CD14-positive monocyte (primary cell): ENCODE results near the gene B3GLCT. TPM values are rescaled to one million over a fixed set of nuclear protein-coding genes. Genes with fewer than 3 reads are reported as not detected.

Experiments
- DNase-seq, 3 donors: peaks; one replicate each; pipeline ENCODE4 v3.0.0-alpha.2; 2011 to 2022
- H2AFZ ChIP-seq: 2 replicates; pipeline ENCODE4 v1.6.0; 2012; ENCODE audit warnings: mild to moderate bottlenecking, low read depth, low read length, inconsistent platforms; ENCODE audit not compliant: insufficient read depth, poor library complexity, severe bottlenecking
- H3K27ac ChIP-seq, 2 donors: 1 replicate in 1 of 2; 2 replicates in 1 of 2; pipeline ENCODE4 v1.5.1; 2012 to 2013; ENCODE audit warnings: low read length in 2 of 2, control low read depth in 1 of 2, inconsistent platforms in 1 of 2, low read depth in 1 of 2, mild to moderate bottlenecking in 1 of 2
- H3K27me3 ChIP-seq, 2 donors: one replicate each; pipeline versions ENCODE4 v1.6.0 to v1.6.1; 2011 to 2013; ENCODE audit warnings: low read length in 2 of 2; ENCODE audit not compliant: control insufficient read depth in 2 of 2, insufficient read depth in 2 of 2
- H3K36me3 ChIP-seq, 2 donors: replicated peaks in 1 of 2; 1 replicate in 1 of 2; 2 replicates in 1 of 2; pipeline versions ENCODE4 v1.5.1 to v1.6.1; 2012 to 2013; ENCODE audit warnings: low read length in 2 of 2, control low read depth in 1 of 2, inconsistent platforms in 1 of 2, mild to moderate bottlenecking in 1 of 2; ENCODE audit not compliant: insufficient read depth in 2 of 2, control insufficient read depth in 1 of 2
- H3K4me1 ChIP-seq, 2 donors: 1 replicate in 1 of 2; 2 replicates in 1 of 2; pipeline versions ENCODE4 v1.5.1 to v1.6.1; 2012 to 2013; ENCODE audit warnings: low read length in 2 of 2, control low read depth in 1 of 2, inconsistent platforms in 1 of 2, mild to moderate bottlenecking in 1 of 2, moderate library complexity in 1 of 2; ENCODE audit not compliant: insufficient read depth in 2 of 2, control insufficient read depth in 1 of 2
- H3K4me2 ChIP-seq: replicated peaks from 2 replicates; pipeline ENCODE3; 2012; ENCODE audit warnings: low read length, moderate library complexity, mild to moderate bottlenecking; ENCODE audit not compliant: poor library complexity, severe bottlenecking; ENCODE audit errors: extremely low read depth
- H3K4me3 ChIP-seq, 3 experiments: fragments of 200-600 bp in 1 of 3; sonication (generic) in 1 of 3; replicated peaks in 1 of 3; 1 replicate in 2 of 3; 2 replicates in 1 of 3; pipeline ENCODE4 v1.5.1; 2011 to 2013; ENCODE audit warnings: low read length in 3 of 3, mild to moderate bottlenecking in 3 of 3, control low read depth in 2 of 3, low read depth in 2 of 3, inconsistent platforms in 1 of 3, moderate library complexity in 1 of 3
- H3K79me2 ChIP-seq: 2 replicates; pipeline ENCODE4 v1.6.0; 2012; ENCODE audit warnings: mild to moderate bottlenecking, control low read depth, inconsistent platforms, low read length, moderate library complexity; ENCODE audit not compliant: insufficient read depth
- H3K9ac ChIP-seq: 2 replicates; pipeline ENCODE4 v1.6.0; 2017; ENCODE audit warnings: low read length, mild to moderate bottlenecking; ENCODE audit not compliant: insufficient read depth, poor library complexity, severe bottlenecking
- H3K9me3 ChIP-seq, 2 donors: replicated peaks in 1 of 2; 1 replicate in 1 of 2; 2 replicates in 1 of 2; pipeline versions ENCODE4 v1.5.1 to v1.6.1; 2012 to 2013; ENCODE audit warnings: low read length in 2 of 2, control low read depth in 1 of 2; ENCODE audit not compliant: control insufficient read depth in 1 of 2, insufficient read depth in 1 of 2
- H4K20me1 ChIP-seq: 2 replicates; pipeline ENCODE4 v1.6.0; 2012; ENCODE audit warnings: mild to moderate bottlenecking, low read length, control low read depth, moderate library complexity; ENCODE audit not compliant: insufficient read depth
- H3K27ac Mint-ChIP-seq, 7 donors: one replicate each; pipeline ENCODE4 v1.8.0; 2020; ENCODE audit warnings: mild to moderate bottlenecking in 7 of 7, mixed read lengths in 7 of 7, moderate library complexity in 6 of 7, inconsistent platforms in 2 of 7
- H3K27me3 Mint-ChIP-seq, 3 donors: one replicate each; pipeline ENCODE4 v1.8.0; 2021 to 2022; ENCODE audit warnings: low read depth in 3 of 3, mild to moderate bottlenecking in 3 of 3, mixed read lengths in 3 of 3, moderate library complexity in 3 of 3, inconsistent platforms in 1 of 3
- H3K36me3 Mint-ChIP-seq, 2 donors: one replicate each; pipeline ENCODE4 v1.8.0; 2020; ENCODE audit warnings: mixed read lengths in 2 of 2, inconsistent platforms in 1 of 2, mild to moderate bottlenecking in 1 of 2
- H3K4me1 Mint-ChIP-seq: one replicate; pipeline ENCODE4 v1.8.0; 2020; ENCODE audit warnings: mild to moderate bottlenecking, mixed read lengths
- H3K4me3 Mint-ChIP-seq, 2 donors: one replicate each; pipeline ENCODE4 v1.8.0; 2020; ENCODE audit warnings: mild to moderate bottlenecking in 2 of 2, mixed read lengths in 2 of 2, moderate library complexity in 1 of 2
- H3K9me3 Mint-ChIP-seq, 7 donors: one replicate each; pipeline ENCODE4 v1.8.0; 2020 to 2022; ENCODE audit warnings: mixed read lengths in 7 of 7, mild to moderate bottlenecking in 6 of 7, moderate library complexity in 6 of 7, inconsistent platforms in 2 of 7
- CTCF ChIP-seq: fragments of 200-600 bp; IDR thresholded peaks from one replicate; pipeline ENCODE4 v1.8.0; 2022; ENCODE audit warnings: antibody characterized with exemption, mild to moderate bottlenecking
- WGBS: methylation state at CpG from one replicate; pipeline ENCODE4 v1.1.5; 2013; ENCODE audit warnings: missing lambda C conversion rate; ENCODE audit not compliant: insufficient coverage; 5-methylcytosine and 5-hydroxymethylcytosine counted together
- intact Hi-C, 2 donors: fragments of 100-400 bp; cut with micrococcal nuclease; formaldehyde crosslinking; loops; one replicate each; pipeline versions ENCODE4 v1.15.0 to v1.15.1; 2023
- polyA plus RNA-seq, 3 donors: library from polyadenylated mRNA; depleted of rRNA in 1 of 3; unstranded in 2 of 3; stranded (reverse) in 1 of 3; fragments of 300-500 nt in 2 of 3; fragments of >200 nt in 1 of 3; fragmentation: Illumina TruSeq in 2 of 3; gene quantifications; 1 replicate in 2 of 3; 2 replicates in 1 of 3; pipeline ENCODE4 v1.2.3, GENCODE V29; 2012 to 2021

Gene B3GLCT
- polyA plus RNA-seq, 3 donors: 0.63 to 2.0 (median 2.0) TPM

GRCh38 chr13:31245598-31246373, 46.0 kb downstream of the B3GLCT start:
- no peak overlapping the region for H2AFZ ChIP-seq
- TF ChIP-seq CTCF: no peak

GRCh38 chr13:31246918-31247317, 47.1 kb downstream of the B3GLCT start:
- H4K20me1 ChIP-seq: no peaks in the 10 kb centered on the region
- H3K36me3 Mint-ChIP-seq: peaks cover 5 to 13% of the 10 kb centered on the region in 2 donors
- H3K36me3 ChIP-seq: no peaks in the 10 kb centered on the region
- no peak overlapping the region for H3K4me2 ChIP-seq
- no peaks in the 10 kb centered on the region for H3K79me2 ChIP-seq
- intact Hi-C loops: no loop called here
- H3K27me3 ChIP-seq: no peaks in the 10 kb centered on the region
- no peaks in the 10 kb centered on the region for H3K4me1 ChIP-seq
- no peak overlapping the region for H3K27ac ChIP-seq
- peaks cover 0 to 10% of the 10 kb centered on the region in 2 donors for H3K9me3 ChIP-seq
- no peak overlapping the region for H3K9ac ChIP-seq
- no peak overlapping the region for H3K4me3 Mint-ChIP-seq
- TF ChIP-seq CTCF: no peak
- H3K4me3 ChIP-seq: no peak overlapping the region
- no peak for DNase-seq
- WGBS: no CpG with 5 or more reads among the region's 6 CpGs
- no peaks in the 10 kb centered on the region for H3K4me1 Mint-ChIP-seq
- no peak overlapping the region for H3K27ac Mint-ChIP-seq
- H2AFZ ChIP-seq: no peak overlapping the region
- peaks cover 0 to 3% (median 0%) of the 10 kb centered on the region in 3 donors for H3K27me3 Mint-ChIP-seq
- peaks cover 5 to 11% (median 9%) of the 10 kb centered on the region in 7 donors for H3K9me3 Mint-ChIP-seq

More at GRCh38 chr13:31245598-31246373, 46.0 kb downstream of the B3GLCT start:
- H3K36me3 Mint-ChIP-seq: peaks cover 2 to 7% of the 10 kb centered on the region in 2 donors
- H3K27ac ChIP-seq: no peak overlapping the region
- H3K27me3 Mint-ChIP-seq: peaks cover 0 to 3% (median 0%) of the 10 kb centered on the region in 3 donors
- H3K4me2 ChIP-seq: no peak overlapping the region
- no peak overlapping the region for H3K4me3 Mint-ChIP-seq
- no peaks in the 10 kb centered on the region for H3K36me3 ChIP-seq
- no peaks in the 10 kb centered on the region for H3K27me3 ChIP-seq
- H3K79me2 ChIP-seq: no peaks in the 10 kb centered on the region
- H3K9me3 ChIP-seq: peaks cover 0 to 7% of the 10 kb centered on the region in 2 donors
- intact Hi-C loops: no loop called here
- WGBS: no CpG with 5 or more reads among the region's 1 CpG
- H3K4me1 ChIP-seq: no peaks in the 10 kb centered on the region
- no peak overlapping the region for H3K9ac ChIP-seq
- peaks cover 0 to 5% (median 2%) of the 10 kb centered on the region in 7 donors for H3K9me3 Mint-ChIP-seq
- no peak overlapping the region for H3K27ac Mint-ChIP-seq
- no peaks in the 10 kb centered on the region for H4K20me1 ChIP-seq
- H3K4me3 ChIP-seq: no peak overlapping the region
- no peak for DNase-seq
- no peaks in the 10 kb centered on the region for H3K4me1 Mint-ChIP-seq
